ENCODE measurements around the gene STYXL1. TPM values are rescaled to one million over a fixed set of nuclear protein-coding genes. Genes with fewer than 3 reads are reported as not detected.

Gene STYXL1
- total RNA-seq, 1 experiment from 2014 or later: 21.3 TPM

DNA sequence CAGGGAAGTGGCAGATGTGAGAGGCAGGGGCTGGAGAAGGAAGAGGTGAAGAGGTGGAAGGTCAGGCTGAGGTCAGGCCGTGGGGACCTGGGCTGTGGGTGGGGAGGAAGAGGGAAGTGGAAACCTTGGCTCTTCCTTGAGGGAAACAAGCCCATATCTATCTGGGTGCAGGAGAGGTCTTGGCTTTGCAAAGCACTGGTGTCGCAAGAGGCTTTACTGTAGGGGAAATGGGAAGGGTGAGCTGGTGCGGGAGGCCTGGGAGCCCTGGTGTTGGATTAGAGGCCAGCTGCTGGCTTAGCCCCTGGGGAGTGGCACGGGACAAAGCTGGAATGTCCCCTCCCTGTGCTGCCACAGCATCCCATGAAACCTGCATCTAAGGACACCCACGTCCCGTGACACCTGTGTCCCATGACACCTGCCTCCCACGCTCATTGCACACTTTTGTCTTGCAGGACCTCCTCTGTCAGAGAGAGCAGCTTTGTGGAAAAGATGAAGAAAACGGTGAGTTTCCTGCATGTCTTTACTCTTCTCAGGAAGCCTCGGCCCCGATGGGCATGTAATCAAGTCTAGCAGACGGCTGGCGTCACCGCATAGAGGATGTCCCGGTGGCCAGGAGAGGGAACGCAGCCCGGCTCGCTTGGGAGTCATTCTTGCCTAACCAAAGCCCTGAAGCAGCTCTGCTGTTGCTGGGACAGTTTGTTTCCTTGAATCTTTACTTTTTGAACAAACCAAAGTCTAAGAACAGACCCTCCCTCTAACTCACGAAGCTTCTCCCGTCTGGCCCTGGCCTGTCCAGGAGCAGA lies 75.6 kb downstream of the STYXL1 start:
- Mint-ChIP-seq H3K4me3 (no peak overlapping the region), H3K27ac (peak overlapping the region; percentile 30), H3K9me3 (no peaks in the 10 kb centered on the region), H3K4me1 (no peaks in the 10 kb centered on the region), H3K27me3 (ENCODE audit: low read depth) (no peaks in the 10 kb centered on the region), H3K36me3 (peaks cover 26% of the 10 kb centered on the region)
- peak; percentile 59 for DNase-seq (ENCODE audit: low spot score)
- TF ChIP-seq ATF1 (CRISPR knock-in tag; IDR thresholded peaks at IDR 0.05) (no peak), AFF4 (CRISPR knock-in tag; IDR thresholded peaks at IDR 0.05; ENCODE audit: borderline replicate concordance) (no peak), CREM (CRISPR knock-in tag; IDR thresholded peaks at IDR 0.05) (no peak), IRF2 (CRISPR knock-in tag; IDR thresholded peaks at IDR 0.05; ENCODE audit: borderline replicate concordance, low read depth) (no peak), MAX (CRISPR knock-in tag; IDR thresholded peaks at IDR 0.05) (no peak), ZNF317 (CRISPR knock-in tag; IDR thresholded peaks at IDR 0.05; ENCODE audit: borderline replicate concordance, low read depth) (no peak), ZSCAN18 (CRISPR knock-in tag; IDR thresholded peaks at IDR 0.05) (no peak), ZNF121 (CRISPR knock-in tag; IDR thresholded peaks at IDR 0.05) (no peak), JUN (CRISPR knock-in tag; IDR thresholded peaks at IDR 0.05) (no peak), CDX4 (CRISPR knock-in tag; IDR thresholded peaks at IDR 0.05; ENCODE audit: borderline replicate concordance) (no peak)
- TF ChIP-seq, protein P1, sequence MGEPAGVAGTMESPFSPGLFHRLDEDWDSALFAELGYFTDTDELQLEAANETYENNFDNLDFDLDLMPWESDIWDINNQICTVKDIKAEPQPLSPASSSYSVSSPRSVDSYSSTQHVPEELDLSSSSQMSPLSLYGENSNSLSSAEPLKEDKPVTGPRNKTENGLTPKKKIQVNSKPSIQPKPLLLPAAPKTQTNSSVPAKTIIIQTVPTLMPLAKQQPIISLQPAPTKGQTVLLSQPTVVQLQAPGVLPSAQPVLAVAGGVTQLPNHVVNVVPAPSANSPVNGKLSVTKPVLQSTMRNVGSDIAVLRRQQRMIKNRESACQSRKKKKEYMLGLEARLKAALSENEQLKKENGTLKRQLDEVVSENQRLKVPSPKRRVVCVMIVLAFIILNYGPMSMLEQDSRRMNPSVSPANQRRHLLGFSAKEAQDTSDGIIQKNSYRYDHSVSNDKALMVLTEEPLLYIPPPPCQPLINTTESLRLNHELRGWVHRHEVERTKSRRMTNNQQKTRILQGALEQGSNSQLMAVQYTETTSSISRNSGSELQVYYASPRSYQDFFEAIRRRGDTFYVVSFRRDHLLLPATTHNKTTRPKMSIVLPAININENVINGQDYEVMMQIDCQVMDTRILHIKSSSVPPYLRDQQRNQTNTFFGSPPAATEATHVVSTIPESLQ (CRISPR knock-in tag; IDR thresholded peaks at IDR 0.05): no peak
- TF ChIP-seq, protein P2, sequence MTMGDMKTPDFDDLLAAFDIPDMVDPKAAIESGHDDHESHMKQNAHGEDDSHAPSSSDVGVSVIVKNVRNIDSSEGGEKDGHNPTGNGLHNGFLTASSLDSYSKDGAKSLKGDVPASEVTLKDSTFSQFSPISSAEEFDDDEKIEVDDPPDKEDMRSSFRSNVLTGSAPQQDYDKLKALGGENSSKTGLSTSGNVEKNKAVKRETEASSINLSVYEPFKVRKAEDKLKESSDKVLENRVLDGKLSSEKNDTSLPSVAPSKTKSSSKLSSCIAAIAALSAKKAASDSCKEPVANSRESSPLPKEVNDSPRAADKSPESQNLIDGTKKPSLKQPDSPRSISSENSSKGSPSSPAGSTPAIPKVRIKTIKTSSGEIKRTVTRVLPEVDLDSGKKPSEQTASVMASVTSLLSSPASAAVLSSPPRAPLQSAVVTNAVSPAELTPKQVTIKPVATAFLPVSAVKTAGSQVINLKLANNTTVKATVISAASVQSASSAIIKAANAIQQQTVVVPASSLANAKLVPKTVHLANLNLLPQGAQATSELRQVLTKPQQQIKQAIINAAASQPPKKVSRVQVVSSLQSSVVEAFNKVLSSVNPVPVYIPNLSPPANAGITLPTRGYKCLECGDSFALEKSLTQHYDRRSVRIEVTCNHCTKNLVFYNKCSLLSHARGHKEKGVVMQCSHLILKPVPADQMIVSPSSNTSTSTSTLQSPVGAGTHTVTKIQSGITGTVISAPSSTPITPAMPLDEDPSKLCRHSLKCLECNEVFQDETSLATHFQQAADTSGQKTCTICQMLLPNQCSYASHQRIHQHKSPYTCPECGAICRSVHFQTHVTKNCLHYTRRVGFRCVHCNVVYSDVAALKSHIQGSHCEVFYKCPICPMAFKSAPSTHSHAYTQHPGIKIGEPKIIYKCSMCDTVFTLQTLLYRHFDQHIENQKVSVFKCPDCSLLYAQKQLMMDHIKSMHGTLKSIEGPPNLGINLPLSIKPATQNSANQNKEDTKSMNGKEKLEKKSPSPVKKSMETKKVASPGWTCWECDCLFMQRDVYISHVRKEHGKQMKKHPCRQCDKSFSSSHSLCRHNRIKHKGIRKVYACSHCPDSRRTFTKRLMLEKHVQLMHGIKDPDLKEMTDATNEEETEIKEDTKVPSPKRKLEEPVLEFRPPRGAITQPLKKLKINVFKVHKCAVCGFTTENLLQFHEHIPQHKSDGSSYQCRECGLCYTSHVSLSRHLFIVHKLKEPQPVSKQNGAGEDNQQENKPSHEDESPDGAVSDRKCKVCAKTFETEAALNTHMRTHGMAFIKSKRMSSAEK (CRISPR knock-in tag; IDR thresholded peaks at IDR 0.05; ENCODE audit: borderline replicate concordance): no peak
- TF ChIP-seq, protein P3, sequence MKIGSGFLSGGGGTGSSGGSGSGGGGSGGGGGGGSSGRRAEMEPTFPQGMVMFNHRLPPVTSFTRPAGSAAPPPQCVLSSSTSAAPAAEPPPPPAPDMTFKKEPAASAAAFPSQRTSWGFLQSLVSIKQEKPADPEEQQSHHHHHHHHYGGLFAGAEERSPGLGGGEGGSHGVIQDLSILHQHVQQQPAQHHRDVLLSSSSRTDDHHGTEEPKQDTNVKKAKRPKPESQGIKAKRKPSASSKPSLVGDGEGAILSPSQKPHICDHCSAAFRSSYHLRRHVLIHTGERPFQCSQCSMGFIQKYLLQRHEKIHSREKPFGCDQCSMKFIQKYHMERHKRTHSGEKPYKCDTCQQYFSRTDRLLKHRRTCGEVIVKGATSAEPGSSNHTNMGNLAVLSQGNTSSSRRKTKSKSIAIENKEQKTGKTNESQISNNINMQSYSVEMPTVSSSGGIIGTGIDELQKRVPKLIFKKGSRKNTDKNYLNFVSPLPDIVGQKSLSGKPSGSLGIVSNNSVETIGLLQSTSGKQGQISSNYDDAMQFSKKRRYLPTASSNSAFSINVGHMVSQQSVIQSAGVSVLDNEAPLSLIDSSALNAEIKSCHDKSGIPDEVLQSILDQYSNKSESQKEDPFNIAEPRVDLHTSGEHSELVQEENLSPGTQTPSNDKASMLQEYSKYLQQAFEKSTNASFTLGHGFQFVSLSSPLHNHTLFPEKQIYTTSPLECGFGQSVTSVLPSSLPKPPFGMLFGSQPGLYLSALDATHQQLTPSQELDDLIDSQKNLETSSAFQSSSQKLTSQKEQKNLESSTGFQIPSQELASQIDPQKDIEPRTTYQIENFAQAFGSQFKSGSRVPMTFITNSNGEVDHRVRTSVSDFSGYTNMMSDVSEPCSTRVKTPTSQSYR (CRISPR knock-in tag; IDR thresholded peaks at IDR 0.05): no peak
- peak; percentile 78 for ATAC-seq
- POLR2A ChIA-PET: no interaction called here
- CTCF ChIA-PET: interaction anchor here (0.5 to 1.7 kb wide), 10 partner anchors 10 to 210 kb away, joined by 3 to 9 read pairs (median 4); partner anchors contain the start of gene TMEM120A

Data from WTC11 (cell line).